Measurements from ENCODE around the gene CLIC4. TPM values are rescaled to one million over a fixed set of nuclear protein-coding genes. Genes with fewer than 3 reads are reported as not detected.

Gene CLIC4
- total and polyA plus RNA-seq, 9 of the 15 experiments (the other 6 are each of a cell fraction or from before 2014, with no cell fraction given) = 16.0 to 67.5 (median 38.4) TPM

- TF ChIP-seq CREB3 (tag; conservative IDR thresholded peaks at IDR 0.05; ENCODE audit: low read depth) (no peak), ZFP1 (CRISPR knock-in tag; IDR thresholded peaks at IDR 0.05) (no peak), MBD2 (IDR thresholded peaks at IDR 0.05; ENCODE audit: borderline replicate concordance, low read depth) (no peak), BRD9 (IDR thresholded peaks at IDR 0.05; ENCODE audit: low read depth, partially characterized antibody) (no peak), POLR2A (conservative IDR thresholded peaks at IDR 0.05) (no peak), FUS (optimal IDR thresholded peaks at IDR 0.05; ENCODE audit: low read depth, low read length) (no peak), E2F5 (CRISPR knock-in tag; IDR thresholded peaks at IDR 0.05) (no peak), SOX6 (IDR thresholded peaks at IDR 0.05) (0 out of 2 replicates have a peak, but pooled peaks have one; percentile 25), PTTG1 (tag; IDR thresholded peaks at IDR 0.05; ENCODE audit: low read depth) (no peak), TAF15 (IDR thresholded peaks at IDR 0.05; ENCODE audit: low read depth, low read length) (no peak), HNRNPL (IDR thresholded peaks at IDR 0.05; ENCODE audit: low read depth, low read length) (no peak), RAD51 (IDR thresholded peaks at IDR 0.05; ENCODE audit: borderline replicate concordance, low read depth) (peak; percentile 59; the same call in 1 of the 2 replicates), ZNF174 (CRISPR knock-in tag; IDR thresholded peaks at IDR 0.05) (no peak), ZNF75A (CRISPR knock-in tag; IDR thresholded peaks at IDR 0.05) (no peak), NRF1 (conservative IDR thresholded peaks at IDR 0.05 in 1 of 2, IDR thresholded peaks at IDR 0.05 in 1 of 2) (peak in 1 of 2 experiments; percentile 30; a peak in 1 of 4 replicates), MLX (CRISPR knock-in tag; conservative IDR thresholded peaks at IDR 0.05) (no peak), PKNOX1 (IDR thresholded peaks at IDR 0.05) (no peak; the same call in 1 of the 2 replicates), ZNF41 (CRISPR knock-in tag; conservative IDR thresholded peaks at IDR 0.05) (no peak), PHF8 (IDR thresholded peaks at IDR 0.05; ENCODE audit: borderline replicate concordance, low read length) (no peak), PRPF4 (IDR thresholded peaks at IDR 0.05; ENCODE audit: insufficient read depth, low read depth, low read length, poor library complexity, severe bottlenecking) (no peak), PBX2 (CRISPR knock-in tag; IDR thresholded peaks at IDR 0.05; ENCODE audit: low read depth) (no peak), PBX2 (tag; conservative IDR thresholded peaks at IDR 0.05; ENCODE audit: low read depth) (no peak)
Measured at GRCh38 chr1:24743404-24744211, 1.6 kb upstream of the CLIC4 start (continued).

Data from K562 (cell line).